Osteoblast (primary cell): ENCODE data around the gene GPN3. TPM values are rescaled to one million over a fixed set of nuclear protein-coding genes. Genes with fewer than 3 reads are reported as not detected.
A peak's percentile ranks its signal among the peaks of the same experiment; 100 is the strongest.

Experiments used
- DNase-seq: peaks from one replicate; pipeline ENCODE4 v3.0.0; 2011; ENCODE audit warnings: low spot score, mixed read lengths; ENCODE audit not compliant: insufficient read length; ENCODE audit errors: missing footprints
- H2AFZ ChIP-seq: 2 replicates; pipeline ENCODE4 v1.6.0; 2011; ENCODE audit warnings: mild to moderate bottlenecking, low read length
- H3K27ac ChIP-seq: 2 replicates; pipeline ENCODE4 v1.5.1; 2011; ENCODE audit warnings: mild to moderate bottlenecking, low read depth, low read length, moderate library complexity
- H3K27me3 ChIP-seq: 2 replicates; pipeline ENCODE4 v1.6.0; 2012; ENCODE audit warnings: mild to moderate bottlenecking, control low read depth, inconsistent platforms, low read length, moderate library complexity; ENCODE audit not compliant: insufficient read depth
- H3K36me3 ChIP-seq: 2 replicates; pipeline ENCODE4 v1.5.1; 2011; ENCODE audit warnings: mild to moderate bottlenecking, low read length, control low read depth, moderate library complexity; ENCODE audit not compliant: insufficient read depth
- H3K4me1 ChIP-seq: 2 replicates; pipeline ENCODE4 v1.5.1; 2011; ENCODE audit warnings: mild to moderate bottlenecking, low read length, control low read depth, moderate library complexity; ENCODE audit not compliant: insufficient read depth
- H3K4me2 ChIP-seq: 2 replicates; pipeline ENCODE4 v1.6.0; 2011; ENCODE audit warnings: mild to moderate bottlenecking, low read length; ENCODE audit not compliant: insufficient read depth
- H3K4me3 ChIP-seq: fragments of 200-600 bp; sonication (generic); 3 replicates; pipeline ENCODE4 v1.5.1; 2012; ENCODE audit warnings: mild to moderate bottlenecking, low read length, inconsistent platforms; ENCODE audit not compliant: insufficient read depth
- H3K79me2 ChIP-seq: 2 replicates; pipeline ENCODE4 v1.6.0; 2012; ENCODE audit warnings: mild to moderate bottlenecking, low read length, control low read depth, inconsistent platforms; ENCODE audit not compliant: insufficient read depth
- H3K9me3 ChIP-seq: 2 replicates; pipeline ENCODE4 v1.5.1; 2011; ENCODE audit warnings: low read depth, low read length, control low read depth
- H4K20me1 ChIP-seq: 2 replicates; pipeline ENCODE4 v1.6.0; 2012; ENCODE audit warnings: mild to moderate bottlenecking, low read length, control low read depth; ENCODE audit not compliant: insufficient read depth
- CTCF ChIP-seq: IDR thresholded peaks from 2 replicates; pipeline ENCODE4 v1.5.1; 2011; ENCODE audit warnings: mild to moderate bottlenecking, low read depth, low read length, moderate library complexity; ENCODE audit errors: extremely low read depth
- total RNA-seq: library from RNA; depleted of rRNA; stranded (reverse); fragments of >200 nt; gene quantifications from 2 replicates; pipeline ENCODE4 v1.2.3, GENCODE V29; 2012

GPN3 gene
- total RNA-seq, 1 donor, result 12.3 TPM

GRCh38 chr12:110501399-110501751 is 33.3 kb upstream of the GPN3 start:
- no peak for DNase-seq
- H3K4me3 ChIP-seq, result peak overlapping the region; percentile 81
- H4K20me1 ChIP-seq, result no peaks in the 10 kb centered on the region
- H3K9me3 ChIP-seq, result no peaks in the 10 kb centered on the region
- peaks cover 15% of the 10 kb centered on the region for H3K36me3 ChIP-seq
- TF ChIP-seq CTCF, result no peak
- peak overlapping the region; percentile 83 for H3K4me2 ChIP-seq
- H3K79me2 ChIP-seq, result peaks cover 53% of the 10 kb centered on the region
- peak overlapping the region; percentile 76 for H2AFZ ChIP-seq
- peaks cover 30% of the 10 kb centered on the region for H3K4me1 ChIP-seq
- H3K27me3 ChIP-seq, result no peaks in the 10 kb centered on the region
- H3K27ac ChIP-seq, result peak overlapping the region; percentile 78

GRCh38 chr12:110498984-110499706 is 31.1 kb upstream of the GPN3 start:
- peak overlapping the region; percentile 13 for H3K4me3 ChIP-seq
- H2AFZ ChIP-seq, result no peak overlapping the region
- no peak for TF ChIP-seq CTCF
- peak overlapping the region; percentile 38 for H3K4me2 ChIP-seq
- H3K27ac ChIP-seq, result peak overlapping the region; percentile 27
- H3K9me3 ChIP-seq, result no peaks in the 10 kb centered on the region
- peaks cover 30% of the 10 kb centered on the region for H3K4me1 ChIP-seq
- H3K27me3 ChIP-seq, result no peaks in the 10 kb centered on the region
- peak; percentile 62 for DNase-seq
- peaks cover 35% of the 10 kb centered on the region for H3K36me3 ChIP-seq
- peaks cover 2% of the 10 kb centered on the region for H4K20me1 ChIP-seq
- peaks cover 63% of the 10 kb centered on the region for H3K79me2 ChIP-seq

GRCh38 chr12:110475426-110475825 is 7.4 kb upstream of the GPN3 start:
- Histone ChIP-seq H3K4me2 (no peak overlapping the region), H4K20me1 (no peaks in the 10 kb centered on the region), H2AFZ (no peak overlapping the region), H3K4me3 (no peak overlapping the region), H3K27me3 (no peaks in the 10 kb centered on the region), H3K9me3 (no peaks in the 10 kb centered on the region), H3K4me1 (no peaks in the 10 kb centered on the region), H3K79me2 (no peaks in the 10 kb centered on the region), H3K27ac (no peak overlapping the region), H3K36me3 (peaks cover 8% of the 10 kb centered on the region)
- no peak for TF ChIP-seq CTCF
- no peak for DNase-seq

GRCh38 chr12:110467847-110468213 is 227 bp downstream of the GPN3 start:
- H3K79me2 ChIP-seq, result peaks cover 26% of the 10 kb centered on the region

More at GRCh38 chr12:110467847-110468213, 227 bp downstream of the GPN3 start:
- no peak for DNase-seq
- no peaks in the 10 kb centered on the region for H3K27me3 ChIP-seq
- H2AFZ ChIP-seq, result peak overlapping the region; percentile 94
- peak overlapping the region; percentile 72 for H3K4me3 ChIP-seq
- H3K27ac ChIP-seq, result peak overlapping the region; percentile 64
- no peaks in the 10 kb centered on the region for H4K20me1 ChIP-seq
- H3K4me1 ChIP-seq, result peaks cover 19% of the 10 kb centered on the region
- H3K36me3 ChIP-seq, result peaks cover 9% of the 10 kb centered on the region
- H3K4me2 ChIP-seq, result peak overlapping the region; percentile 91
- no peaks in the 10 kb centered on the region for H3K9me3 ChIP-seq
- no peak for TF ChIP-seq CTCF
